Panc1 (cell line): Measurements from ENCODE around the gene USP3. TPM values are rescaled to one million over a fixed set of nuclear protein-coding genes. Genes with fewer than 3 reads are reported as not detected.

Experiments used
- ATAC-seq: fragments of 200-7000 bp; cut with Tn5 transposase; 2 replicates; pipeline ENCODE4 v1.9.1; 2020; ENCODE audit warnings: mild to moderate bottlenecking, moderate library complexity
- BruUV-seq: library from RNA; stranded (reverse); fragments of 400-500 nt; replicated peaks from 2 replicates; lab custom pipeline; 2021; lab: Mats Ljungman, UMichigan
- CTCF ChIA-PET: fragments of 300-600 bp; sonication (Branson Sonifier 250); formaldehyde crosslinking; loops from one replicate; lab custom pipeline; 2022; ENCODE audit warnings: antibody characterized with exemption; lab: Charles Lee
- POLR2A ChIA-PET: fragments of 300-600 bp; sonication (Branson Sonifier 250); formaldehyde crosslinking; loops from one replicate; lab custom pipeline; 2022; ENCODE audit warnings: antibody characterized with exemption; lab: Charles Lee
- DNase-seq: peaks from one replicate; pipeline ENCODE4 v3.0.0-alpha.2; 2010; ENCODE audit warnings: low read depth, low spot score
- H3K27ac ChIP-seq: 2 replicates; pipeline ENCODE4 v1.5.1; 2011; ENCODE audit warnings: mild to moderate bottlenecking, low read length, inconsistent platforms
- H3K27me3 ChIP-seq: fragments of 200-500 bp; sonication (Bioruptor generic); 2 replicates; pipeline ENCODE4 v1.6.0; 2014; ENCODE audit warnings: low read length, inconsistent platforms; ENCODE audit not compliant: control insufficient read depth, insufficient read depth
- H3K36me3 ChIP-seq: fragments of 200-500 bp; sonication (Bioruptor generic); 2 replicates; pipeline ENCODE4 v1.5.1; 2014; ENCODE audit warnings: inconsistent platforms, mild to moderate bottlenecking, low read length, moderate library complexity; ENCODE audit not compliant: control insufficient read depth, insufficient read depth
- H3K4me1 ChIP-seq: 2 replicates; pipeline ENCODE4 v1.5.1; 2011; ENCODE audit warnings: inconsistent platforms, mild to moderate bottlenecking, low read length, moderate library complexity; ENCODE audit not compliant: control insufficient read depth, insufficient read depth
- H3K4me3 ChIP-seq, 2 experiments: 2 replicates each; pipeline ENCODE4 v1.5.1; 2011 to 2012; ENCODE audit warnings: low read depth in 2 of 2, low read length in 2 of 2, mild to moderate bottlenecking in 2 of 2, inconsistent platforms in 1 of 2, moderate library complexity in 1 of 2
- H3K9me3 ChIP-seq: fragments of 200-500 bp; sonication (Bioruptor generic); 2 replicates; pipeline ENCODE4 v1.5.1; 2014; ENCODE audit warnings: low read depth, mild to moderate bottlenecking, inconsistent platforms, low read length, moderate library complexity; ENCODE audit not compliant: control insufficient read depth, insufficient read depth
- POLR2AphosphoS5 ChIP-seq: IDR thresholded peaks from 2 replicates; pipeline ENCODE4 v1.6.1; 2012; ENCODE audit warnings: mild to moderate bottlenecking, low read depth, low read length, moderate library complexity
- REST ChIP-seq, 2 experiments: IDR thresholded peaks; 2 replicates each; pipeline ENCODE4 v1.6.1; 2011 to 2012; ENCODE audit warnings: low read depth in 2 of 2, control low read depth in 1 of 2, low read length in 1 of 2, mild to moderate bottlenecking in 1 of 2, moderate library complexity in 1 of 2; ENCODE audit not compliant: insufficient read depth in 1 of 2
- SIN3A ChIP-seq: IDR thresholded peaks from 2 replicates; pipeline ENCODE4 v1.6.1; 2012; ENCODE audit warnings: low read depth, mild to moderate bottlenecking, low read length, moderate library complexity, borderline replicate concordance; ENCODE audit not compliant: insufficient read depth
- TCF7L2 ChIP-seq: IDR thresholded peaks from 2 replicates; pipeline ENCODE4 v1.6.1; 2011; ENCODE audit warnings: mild to moderate bottlenecking, low read depth, low read length, inconsistent platforms
- in situ Hi-C: cut with HindIII; loops from 2 replicates; pipeline ENCODE4 v1.10.0; 2016; ENCODE audit warnings: low sequenced_read_pairs, low pct_unique_long_range_greater_than_20kb
- intact Hi-C: fragments of 100-400 bp; cut with micrococcal nuclease; formaldehyde crosslinking; loops from one replicate; pipeline ENCODE4 v1.10.0; 2022; ENCODE audit not compliant: unreplicated experiment
- total RNA-seq: library from RNA; stranded (reverse); gene quantifications from one replicate; pipeline ENCODE4 v1.2.1, GENCODE V29; 2021; ENCODE audit not compliant: unreplicated experiment
- TF ChIP-seq, protein P1 (sequence below): fragments of 450-650 bp; IDR thresholded peaks from 2 replicates; pipeline ENCODE4 v1.5.1; 2017; ENCODE audit warnings: mild to moderate bottlenecking

Gene USP3
- total RNA-seq, 1 experiment from 2014 or later, result 51.4 TPM

DNA sequence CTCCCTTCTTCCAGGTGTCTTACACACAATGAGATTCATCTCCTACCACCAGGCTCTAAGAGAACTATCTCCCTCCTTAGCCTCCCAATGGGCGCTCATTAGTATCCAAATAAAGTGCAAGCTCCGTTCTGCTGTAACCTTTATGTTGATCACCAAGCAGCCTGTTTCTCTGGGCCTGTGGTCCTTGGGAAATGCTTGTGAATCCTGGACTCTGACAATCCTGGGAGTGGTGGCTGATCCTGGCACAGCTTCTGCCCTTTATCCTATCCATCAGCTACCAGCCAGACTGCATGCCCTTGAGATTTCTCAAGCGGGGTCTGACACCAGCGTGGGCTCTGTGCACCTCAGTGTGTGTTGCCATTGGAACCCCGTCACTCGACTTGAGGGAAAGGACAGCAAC lies 26.1 kb upstream of the USP3 start:
- in situ Hi-C loops (no loop called here), intact Hi-C loops (no loop called here)
- H3K4me3 ChIP-seq, result no peak overlapping the region
- DNase-seq (no peak), ATAC-seq (no peak)
- H3K27me3 ChIP-seq, result no peaks in the 10 kb centered on the region
- H3K36me3 ChIP-seq, result no peaks in the 10 kb centered on the region
- CTCF ChIA-PET, result no interaction called here
- no TSS peak for BruUV-seq
- peaks cover 18% of the 10 kb centered on the region for H3K4me1 ChIP-seq
- POLR2A ChIA-PET, result no interaction called here
- no peak overlapping the region for H3K27ac ChIP-seq
- TF ChIP-seq REST (IDR thresholded peaks at IDR 0.05; ENCODE audit: insufficient read depth in 1 of 2, low read depth in 2 of 2, low read length in 1 of 2) (no peak), POLR2AphosphoS5 (no peak), SIN3A (no peak), TCF7L2 (no peak)
- TF ChIP-seq, protein P1, sequence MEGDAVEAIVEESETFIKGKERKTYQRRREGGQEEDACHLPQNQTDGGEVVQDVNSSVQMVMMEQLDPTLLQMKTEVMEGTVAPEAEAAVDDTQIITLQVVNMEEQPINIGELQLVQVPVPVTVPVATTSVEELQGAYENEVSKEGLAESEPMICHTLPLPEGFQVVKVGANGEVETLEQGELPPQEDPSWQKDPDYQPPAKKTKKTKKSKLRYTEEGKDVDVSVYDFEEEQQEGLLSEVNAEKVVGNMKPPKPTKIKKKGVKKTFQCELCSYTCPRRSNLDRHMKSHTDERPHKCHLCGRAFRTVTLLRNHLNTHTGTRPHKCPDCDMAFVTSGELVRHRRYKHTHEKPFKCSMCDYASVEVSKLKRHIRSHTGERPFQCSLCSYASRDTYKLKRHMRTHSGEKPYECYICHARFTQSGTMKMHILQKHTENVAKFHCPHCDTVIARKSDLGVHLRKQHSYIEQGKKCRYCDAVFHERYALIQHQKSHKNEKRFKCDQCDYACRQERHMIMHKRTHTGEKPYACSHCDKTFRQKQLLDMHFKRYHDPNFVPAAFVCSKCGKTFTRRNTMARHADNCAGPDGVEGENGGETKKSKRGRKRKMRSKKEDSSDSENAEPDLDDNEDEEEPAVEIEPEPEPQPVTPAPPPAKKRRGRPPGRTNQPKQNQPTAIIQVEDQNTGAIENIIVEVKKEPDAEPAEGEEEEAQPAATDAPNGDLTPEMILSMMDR, result no peak
- H3K9me3 ChIP-seq, result no peaks in the 10 kb centered on the region

- no peak for ATAC-seq
- no peaks in the 10 kb centered on the region for H3K27me3 ChIP-seq
- H3K4me1 ChIP-seq, result peaks cover 9% of the 10 kb centered on the region; the same call in 1 of the 2 replicates
- ChIA-PET POLR2A (no interaction called here), CTCF (interaction anchor here (0.7 kb wide), 1 partner anchor 24 kb away, joined by 3 read pairs; no protein-coding TSS in a partner anchor)
- H3K36me3 ChIP-seq, result no peaks in the 10 kb centered on the region
- in situ Hi-C loops (no loop called here), intact Hi-C loops (no loop called here)
- TF ChIP-seq REST (IDR thresholded peaks at IDR 0.05; ENCODE audit: insufficient read depth in 1 of 2, low read depth in 2 of 2, low read length in 1 of 2), result no peak
- TF ChIP-seq, protein P1, result no peak
- TF ChIP-seq TCF7L2, result no peak
- no peak for TF ChIP-seq POLR2AphosphoS5
- no peak for TF ChIP-seq SIN3A
- no TSS peak for BruUV-seq
- no peaks in the 10 kb centered on the region for H3K9me3 ChIP-seq
- no peak overlapping the region for H3K4me3 ChIP-seq
- no peak for DNase-seq
- no peak overlapping the region for H3K27ac ChIP-seq
These were observed 24.0 kb upstream of the USP3 start for GRCh38 chr15:63480441-63480821.
